Gastrocnemius medialis (tissue), 4 donors: ENCODE data around the gene NUP188.

Experiments
- CTCF ChIP-seq, 5 experiments: fragments of 450-650 bp in 3 of 5; fragments of 200-600 bp in 2 of 5; sonication (generic) in 2 of 5; IDR thresholded peaks in 4 of 5; conservative IDR thresholded peaks in 1 of 5; 1 replicate in 4 of 5; 2 replicates in 1 of 5; pipeline ENCODE4 v1.5.1; 2016 to 2019; ENCODE audit warnings: antibody characterized with exemption in 5 of 5, mild to moderate bottlenecking in 3 of 5, moderate library complexity in 3 of 5
- POLR2A ChIP-seq, 2 donors: fragments of 450-650 bp; IDR thresholded peaks; one replicate each; pipeline ENCODE4 v1.6.1; 2017; ENCODE audit warnings: antibody characterized with exemption in 2 of 2, mild to moderate bottlenecking in 2 of 2, moderate library complexity in 2 of 2

GRCh38 chr9:129023908-129024233 lies 76.4 kb downstream of the NUP188 start:
- TF ChIP-seq POLR2A (IDR thresholded peaks at IDR 0.05) (no peak), CTCF (IDR thresholded peaks at IDR 0.05 in 4 of 5, conservative IDR thresholded peaks at IDR 0.05 in 1 of 5) (no peak)
